ENCODE measurements around the gene ZNF445.

Gene ZNF445

DNA sequence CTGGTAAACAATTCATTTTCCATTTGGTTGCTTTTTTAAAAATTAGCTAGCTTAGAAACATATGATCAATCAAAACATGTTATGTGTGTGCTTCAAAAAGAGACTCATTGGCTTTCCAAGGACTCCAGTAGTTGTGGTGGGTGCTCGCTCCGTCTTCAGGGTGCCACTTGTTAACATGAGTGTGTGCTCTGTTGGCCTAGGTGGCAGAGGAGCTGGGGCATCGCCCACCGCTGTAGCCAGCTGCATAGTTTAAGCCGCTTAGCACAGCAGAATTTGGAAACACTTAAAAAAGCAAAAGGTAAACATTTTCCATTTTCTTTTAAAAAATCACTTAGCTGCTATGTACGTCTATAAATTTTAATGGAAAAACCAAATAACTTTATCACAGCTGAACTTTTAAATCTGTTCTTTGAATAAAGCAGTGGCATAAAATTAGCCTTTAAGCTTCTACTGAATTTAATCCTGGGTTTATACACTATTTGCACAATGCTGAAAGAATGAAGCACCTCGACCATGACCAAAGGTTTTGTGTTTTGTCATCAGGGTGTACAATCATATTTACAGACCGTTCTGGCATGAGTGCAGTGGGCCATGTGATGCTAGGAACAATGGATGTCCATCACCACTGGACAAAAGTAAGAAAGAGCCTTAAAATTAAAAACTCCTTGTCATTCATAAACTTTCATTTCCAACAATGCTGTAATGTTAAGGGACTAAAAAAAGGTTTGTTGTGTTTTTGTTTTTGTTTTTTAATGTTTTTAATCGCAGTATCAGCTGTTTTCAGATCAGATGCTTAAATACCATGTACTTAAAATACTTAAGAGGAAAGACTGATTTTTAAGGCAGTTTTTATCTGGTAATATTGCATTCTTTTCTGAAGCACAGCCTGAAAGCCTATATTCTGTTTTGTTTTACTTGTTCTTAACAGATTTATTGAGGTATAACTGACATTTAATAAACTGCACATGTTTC is 81.0 kb downstream of the ZNF445 start:
- Histone ChIP-seq H3K27me3 (ENCODE audit: insufficient read depth, low read length, poor library complexity) (no peaks in the 10 kb centered on the region), H3K4me1 (ENCODE audit: control insufficient read depth, low read depth, low read length) (no peaks in the 10 kb centered on the region), H3K79me2 (ENCODE audit: control insufficient read depth, insufficient read depth, low read length) (no peaks in the 10 kb centered on the region), H3K79me1 (ENCODE audit: low read length) (no peaks in the 10 kb centered on the region), H2BK120ac (ENCODE audit: low read depth, low read length) (no peak overlapping the region), H3K4me3 (ENCODE audit: low read length) (no peak overlapping the region), H3K36me3 (ENCODE audit: control insufficient read depth, insufficient read depth, low read length) (no peaks in the 10 kb centered on the region), H3K27ac (ENCODE audit: low read depth, low read length) (no peak overlapping the region), H3K23ac (ENCODE audit: low read length) (no peak overlapping the region), H4K5ac (ENCODE audit: low read length) (no peak overlapping the region), H2BK15ac (replicated peaks; ENCODE audit: low read depth) (no peak overlapping the region), H4K8ac (ENCODE audit: low read depth, low read length) (no peak overlapping the region), H3K18ac (ENCODE audit: low read length) (no peak overlapping the region), H3K4me2 (ENCODE audit: low read length) (no peak overlapping the region), H2AK5ac (ENCODE audit: low read length) (no peak overlapping the region), H3K56ac (ENCODE audit: low read length) (no peak overlapping the region), H3K9ac (ENCODE audit: low read length) (no peak overlapping the region), H2BK5ac (ENCODE audit: low read length) (no peak overlapping the region), H3K4ac (ENCODE audit: low read depth, low read length) (no peak overlapping the region)
- no peak for DNase-seq
- no CpG with 5 or more reads among the region's 9 CpGs for WGBS (ENCODE audit: extremely low coverage, insufficient coverage, low lambda C conversion rate)

DNA sequence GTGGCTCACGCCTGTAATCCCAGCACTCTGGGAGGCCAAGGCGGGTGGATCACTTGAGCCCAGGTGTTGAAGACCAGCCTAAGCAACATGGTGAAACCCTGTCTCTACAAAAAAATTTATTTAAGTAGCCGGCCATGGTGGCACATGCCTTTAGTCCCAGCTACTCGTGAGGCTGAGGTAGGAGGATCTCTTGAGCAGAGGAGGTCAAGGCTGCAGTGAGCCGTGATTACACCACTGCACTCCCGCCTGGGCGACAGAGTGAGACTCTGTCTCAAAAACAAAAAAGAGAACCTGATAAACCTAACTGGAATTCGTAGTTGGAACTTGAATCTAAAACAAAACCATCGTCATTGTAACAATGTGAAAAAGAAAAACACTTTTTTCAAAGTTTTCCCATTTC is 81.8 kb downstream of the ZNF445 start:
- Histone ChIP-seq H3K4me3 (ENCODE audit: low read length) (no peak overlapping the region), H4K5ac (ENCODE audit: low read length) (no peak overlapping the region), H3K18ac (ENCODE audit: low read length) (no peak overlapping the region), H3K23ac (ENCODE audit: low read length) (no peak overlapping the region), H3K4ac (ENCODE audit: low read depth, low read length) (no peak overlapping the region), H3K4me1 (ENCODE audit: control insufficient read depth, low read depth, low read length) (no peaks in the 10 kb centered on the region), H2BK15ac (replicated peaks; ENCODE audit: low read depth) (no peak overlapping the region), H3K9ac (ENCODE audit: low read length) (no peak overlapping the region), H2BK5ac (ENCODE audit: low read length) (no peak overlapping the region), H3K56ac (ENCODE audit: low read length) (no peak overlapping the region), H2AK5ac (ENCODE audit: low read length) (no peak overlapping the region), H3K4me2 (ENCODE audit: low read length) (no peak overlapping the region), H4K8ac (ENCODE audit: low read depth, low read length) (no peak overlapping the region), H3K36me3 (ENCODE audit: control insufficient read depth, insufficient read depth, low read length) (no peaks in the 10 kb centered on the region), H3K27ac (ENCODE audit: low read depth, low read length) (no peak overlapping the region), H3K79me2 (ENCODE audit: control insufficient read depth, insufficient read depth, low read length) (no peaks in the 10 kb centered on the region), H3K27me3 (ENCODE audit: insufficient read depth, low read length, poor library complexity) (no peaks in the 10 kb centered on the region), H2BK120ac (ENCODE audit: low read depth, low read length) (no peak overlapping the region), H3K79me1 (ENCODE audit: low read length) (no peaks in the 10 kb centered on the region)
- no CpG with 5 or more reads among the region's 9 CpGs for WGBS (ENCODE audit: extremely low coverage, insufficient coverage, low lambda C conversion rate)
- DNase-seq: no peak

DNA sequence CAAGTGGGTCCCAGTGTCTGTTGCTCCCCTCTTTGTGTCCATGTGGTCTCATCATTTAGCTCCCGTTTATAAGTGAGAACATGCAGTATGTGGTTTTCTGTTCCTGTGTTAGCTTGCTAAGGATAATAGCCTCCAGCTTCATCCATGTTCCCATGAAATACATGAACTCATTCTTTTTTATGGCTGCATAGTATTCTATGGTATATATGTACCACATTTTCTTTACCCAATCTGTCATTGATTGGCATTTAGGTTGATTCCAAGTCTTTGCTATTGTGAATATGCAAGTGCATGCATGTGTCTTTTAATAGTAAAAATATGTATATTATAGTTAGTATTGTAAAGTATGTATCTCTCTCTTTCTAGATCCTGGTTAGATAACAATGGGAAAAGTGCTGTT is 85.0 kb downstream of the ZNF445 start:
- no peak overlapping the region for H2BK5ac ChIP-seq (ENCODE audit: low read length)
- no peaks in the 10 kb centered on the region for H3K27me3 ChIP-seq (ENCODE audit: insufficient read depth, low read length, poor library complexity)
- H3K27ac ChIP-seq (ENCODE audit: low read depth, low read length): no peak overlapping the region
- no peaks in the 10 kb centered on the region for H3K79me2 ChIP-seq (ENCODE audit: control insufficient read depth, insufficient read depth, low read length)
- no peak overlapping the region for H2AK5ac ChIP-seq (ENCODE audit: low read length)
- no peaks in the 10 kb centered on the region for H3K36me3 ChIP-seq (ENCODE audit: control insufficient read depth, insufficient read depth, low read length)
- no CpG with 5 or more reads among the region's 1 CpG for WGBS (ENCODE audit: extremely low coverage, insufficient coverage, low lambda C conversion rate)
- no peaks in the 10 kb centered on the region for H3K4me1 ChIP-seq (ENCODE audit: control insufficient read depth, low read depth, low read length)
- H3K56ac ChIP-seq (ENCODE audit: low read length): no peak overlapping the region
- no peak overlapping the region for H3K9ac ChIP-seq (ENCODE audit: low read length)
- H3K4ac ChIP-seq (ENCODE audit: low read depth, low read length): no peak overlapping the region
- DNase-seq: no peak
- H3K18ac ChIP-seq (ENCODE audit: low read length): no peak overlapping the region
- H3K23ac ChIP-seq (ENCODE audit: low read length): no peak overlapping the region
- no peak overlapping the region for H4K5ac ChIP-seq (ENCODE audit: low read length)
- no peak overlapping the region for H2BK15ac ChIP-seq (replicated peaks; ENCODE audit: low read depth)
- H2BK120ac ChIP-seq (ENCODE audit: low read depth, low read length): no peak overlapping the region
- H3K4me3 ChIP-seq (ENCODE audit: low read length): no peak overlapping the region
- no peak overlapping the region for H3K4me2 ChIP-seq (ENCODE audit: low read length)
- H3K79me1 ChIP-seq (ENCODE audit: low read length): no peaks in the 10 kb centered on the region
- no peak overlapping the region for H4K8ac ChIP-seq (ENCODE audit: low read depth, low read length)

DNA sequence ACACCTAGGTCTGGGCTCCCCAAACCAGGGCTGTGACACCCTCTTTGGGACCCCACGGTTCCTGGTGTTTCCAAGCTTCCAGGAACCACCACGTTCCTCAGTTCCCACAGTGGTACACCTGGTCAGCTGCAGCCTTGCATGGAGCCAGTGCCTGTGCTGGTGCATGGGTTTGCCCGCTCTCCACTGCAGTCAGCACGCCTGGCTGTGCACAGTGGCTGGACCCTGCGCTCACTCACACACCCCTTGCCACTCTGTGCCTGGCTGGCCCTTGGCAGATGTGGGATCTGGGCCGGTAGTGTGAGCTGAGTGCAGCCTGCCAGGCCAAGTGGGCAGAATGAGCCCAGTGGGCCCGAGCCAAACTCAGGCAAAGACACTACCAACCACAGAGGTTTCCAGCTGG is 90.1 kb downstream of the ZNF445 start:
- WGBS (ENCODE audit: extremely low coverage, insufficient coverage, low lambda C conversion rate): no CpG with 5 or more reads among the region's 7 CpGs
- DNase-seq: no peak
- no peak overlapping the region for H2BK15ac ChIP-seq (replicated peaks; ENCODE audit: low read depth)

More for the DNA sequence above, 90.1 kb downstream of the ZNF445 start:
- no peak overlapping the region for H3K4me3 ChIP-seq (ENCODE audit: low read length)
- no peak overlapping the region for H2BK120ac ChIP-seq (ENCODE audit: low read depth, low read length)
- no peaks in the 10 kb centered on the region for H3K27me3 ChIP-seq (ENCODE audit: insufficient read depth, low read length, poor library complexity)
- no peak overlapping the region for H3K27ac ChIP-seq (ENCODE audit: low read depth, low read length)
- H4K5ac ChIP-seq (ENCODE audit: low read length): no peak overlapping the region
- H3K4me2 ChIP-seq (ENCODE audit: low read length): no peak overlapping the region
- no peaks in the 10 kb centered on the region for H3K79me1 ChIP-seq (ENCODE audit: low read length)
- no peak overlapping the region for H2BK5ac ChIP-seq (ENCODE audit: low read length)
- no peaks in the 10 kb centered on the region for H3K79me2 ChIP-seq (ENCODE audit: control insufficient read depth, insufficient read depth, low read length)
- no peak overlapping the region for H3K4ac ChIP-seq (ENCODE audit: low read depth, low read length)
- H3K36me3 ChIP-seq (ENCODE audit: control insufficient read depth, insufficient read depth, low read length): no peaks in the 10 kb centered on the region
- no peak overlapping the region for H2AK5ac ChIP-seq (ENCODE audit: low read length)
- H3K4me1 ChIP-seq (ENCODE audit: control insufficient read depth, low read depth, low read length): no peaks in the 10 kb centered on the region
- no peak overlapping the region for H3K18ac ChIP-seq (ENCODE audit: low read length)
- no peak overlapping the region for H3K56ac ChIP-seq (ENCODE audit: low read length)
- H4K8ac ChIP-seq (ENCODE audit: low read depth, low read length): no peak overlapping the region
- no peak overlapping the region for H3K23ac ChIP-seq (ENCODE audit: low read length)
- no peak overlapping the region for H3K9ac ChIP-seq (ENCODE audit: low read length)

All from mesendoderm (in vitro differentiated cells).